Hypothalamus (tissue), 51 donors: ENCODE data around the gene MYO1D.

ENCODE experiments used
- DNase-seq, 51 donors: peaks; one replicate each; lab custom pipeline; 2025; lab: John Stamatoyannopoulos, UW

The MYO1D gene

GRCh38 chr17:32631341-32632096, 245.4 kb downstream of the MYO1D start:
- DNase-seq = no peak

GRCh38 chr17:32629563-32630190, 247.2 kb downstream of the MYO1D start:
- no peak for DNase-seq

GRCh38 chr17:32628271-32629044, 248.5 kb downstream of the MYO1D start:
- no peak for DNase-seq

- DNase-seq = peak in 46 of 51 donors; percentile 6 to 86 (median 56)
Observed at GRCh38 chr17:32627239-32627996, 249.5 kb downstream of the MYO1D start.

- DNase-seq = peak in 1 of 51 donors; percentile 51
Observed at GRCh38 chr17:32626379-32626791, 250.5 kb downstream of the MYO1D start.

- peak in 15 of 51 donors; percentile 3 to 51 (median 13) for DNase-seq
Observed at GRCh38 chr17:32625971-32626370, 251.0 kb downstream of the MYO1D start.

GRCh38 chr17:32623196-32623595, 253.7 kb downstream of the MYO1D start:
- DNase-seq = no peak

- DNase-seq = no peak
Observed at GRCh38 chr17:32622540-32622939, 254.4 kb downstream of the MYO1D start.

GRCh38 chr17:32621612-32622312, 255.2 kb downstream of the MYO1D start:
- no peak for DNase-seq

- no peak for DNase-seq
Observed at GRCh38 chr17:32615326-32615725, 261.6 kb downstream of the MYO1D start.

GRCh38 chr17:32610943-32611342, 266.0 kb downstream of the MYO1D start:
- no peak for DNase-seq

- DNase-seq = no peak
Observed at GRCh38 chr17:32609884-32610650, 266.9 kb downstream of the MYO1D start.

GRCh38 chr17:32609085-32609484, 267.8 kb downstream of the MYO1D start:
- DNase-seq = peak in 6 of 51 donors; percentile 1 to 10 (median 2)

GRCh38 chr17:32608267-32608666, 268.7 kb downstream of the MYO1D start:
- DNase-seq = no peak

- no peak for DNase-seq
Observed at GRCh38 chr17:32604966-32605365, 272.0 kb downstream of the MYO1D start.

- DNase-seq = no peak
Observed at GRCh38 chr17:32602396-32602795, 274.5 kb downstream of the MYO1D start.

- DNase-seq = no peak
Observed at GRCh38 chr17:32601866-32602265, 275.1 kb downstream of the MYO1D start.

- DNase-seq = no peak
Observed at GRCh38 chr17:32596628-32597027, 280.3 kb downstream of the MYO1D start.

- no peak for DNase-seq
Observed at GRCh38 chr17:32596206-32596605, 280.7 kb downstream of the MYO1D start.
